Subcutaneous abdominal adipose tissue (tissue), 5 donors: ENCODE measurements around the gene GPN1.

ENCODE experiments used
- H3K27ac ChIP-seq: one replicate; pipeline ENCODE4 v1.7.0; 2013; ENCODE audit warnings: low read depth, mild to moderate bottlenecking, inconsistent platforms, low read length, moderate library complexity
- H3K27me3 ChIP-seq, 5 donors: one replicate each; pipeline ENCODE4 v1.7.0; 2013; ENCODE audit warnings: low read length in 5 of 5, inconsistent platforms in 1 of 5; ENCODE audit not compliant: control insufficient read depth in 5 of 5, insufficient read depth in 4 of 5
- H3K36me3 ChIP-seq, 5 donors: one replicate each; pipeline ENCODE4 v1.7.0; 2013; ENCODE audit warnings: low read length in 5 of 5; ENCODE audit not compliant: control insufficient read depth in 5 of 5, insufficient read depth in 5 of 5
- H3K4me1 ChIP-seq, 5 donors: one replicate each; pipeline ENCODE4 v1.7.0; 2013; ENCODE audit warnings: low read length in 5 of 5, mild to moderate bottlenecking in 3 of 5, moderate library complexity in 1 of 5; ENCODE audit not compliant: control insufficient read depth in 5 of 5, insufficient read depth in 5 of 5
- H3K4me3 ChIP-seq, 5 donors: one replicate each; pipeline ENCODE4 v1.7.0; 2013; ENCODE audit warnings: low read length in 5 of 5, low read depth in 1 of 5
- H3K9ac ChIP-seq, 5 donors: one replicate each; pipeline ENCODE4 v1.7.0; 2013; ENCODE audit warnings: low read length in 5 of 5, mild to moderate bottlenecking in 4 of 5, moderate library complexity in 3 of 5
- H3K9me3 ChIP-seq, 5 donors: one replicate each; pipeline ENCODE4 v1.7.0; 2013; ENCODE audit warnings: low read length in 5 of 5; ENCODE audit not compliant: control insufficient read depth in 5 of 5
- donor health status: healthy.
- donor health status: healthy.
- donor health status: healthy.
- donor health status: healthy.
- donor health status: healthy.

The GPN1 gene

GRCh38 chr2:27628767-27629709, at the start of gene GPN1, which contains the start of gene CCDC121:
TSS of gene GPN1 (plus strand) at chr2:27629050. CDS start at chr2:27629059, 9 bp downstream.
TSS of gene CCDC121 (minus strand) at chr2:27629012. CDS start at chr2:27627799, 1,213 bp downstream.
- H3K36me3 ChIP-seq = peaks cover 22 to 41% (median 26%) of the 10 kb centered on the region in 5 donors
- peak within 1 kb of the TSS; percentile 88 for H3K27ac ChIP-seq
- H3K9ac ChIP-seq = peak within 1 kb of the TSS; percentile 83 to 97 (median 91)
- H3K27me3 ChIP-seq = no peaks in the 10 kb centered on the region
- H3K4me3 ChIP-seq = peak within 1 kb of the TSS; percentile 84 to 99 (median 95)
- H3K9me3 ChIP-seq = no peaks in the 10 kb centered on the region
- H3K4me1 ChIP-seq = peaks cover 3 to 32% (median 20%) of the 10 kb centered on the region in 5 donors

DNA sequence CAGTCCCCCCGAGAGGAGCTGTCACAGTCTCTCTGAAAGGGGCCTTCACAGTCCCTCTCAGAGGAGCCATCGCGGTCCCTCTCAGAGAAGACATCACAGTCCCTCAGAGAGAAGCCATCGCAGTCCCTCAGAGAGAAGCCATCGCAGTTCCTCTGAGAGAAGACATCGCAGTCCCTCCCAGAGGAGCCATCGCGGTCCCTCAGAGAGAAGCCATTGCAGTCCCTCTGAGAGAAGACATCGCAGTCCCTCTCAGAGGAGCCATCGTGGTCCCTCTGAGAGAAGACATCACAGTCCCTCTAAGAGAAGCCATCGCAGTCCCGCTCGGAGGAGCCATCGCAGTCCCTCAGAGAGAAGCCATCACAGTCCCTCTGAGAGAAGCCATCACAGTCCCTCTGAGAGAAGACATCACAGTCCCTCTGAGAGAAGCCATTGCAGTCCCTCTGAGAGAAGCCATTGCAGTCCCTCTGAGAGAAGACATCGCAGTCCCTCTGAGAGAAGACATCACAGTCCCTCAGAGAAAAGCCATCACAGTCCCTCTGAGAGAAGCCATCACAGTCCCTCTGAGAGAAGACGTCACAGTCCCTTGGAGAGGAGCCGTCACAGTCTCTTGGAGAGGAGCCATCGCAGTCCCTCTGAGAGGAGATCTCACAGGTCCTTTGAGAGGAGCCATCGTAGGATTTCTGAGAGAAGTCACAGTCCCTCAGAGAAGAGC, 47.3 kb upstream of the GPN1 start:
- Histone ChIP-seq H3K27me3 (no peaks in the 10 kb centered on the region), H3K4me3 (peak overlapping the region in 1 of 5 donors; percentile 98), H3K4me1 (peaks cover 6 to 28% (median 24%) of the 10 kb centered on the region in 5 donors), H3K36me3 (no peaks in the 10 kb centered on the region), H3K27ac (no peak overlapping the region), H3K9me3 (peaks cover 22 to 45% (median 38%) of the 10 kb centered on the region in 5 donors), H3K9ac (no peak overlapping the region)

DNA sequence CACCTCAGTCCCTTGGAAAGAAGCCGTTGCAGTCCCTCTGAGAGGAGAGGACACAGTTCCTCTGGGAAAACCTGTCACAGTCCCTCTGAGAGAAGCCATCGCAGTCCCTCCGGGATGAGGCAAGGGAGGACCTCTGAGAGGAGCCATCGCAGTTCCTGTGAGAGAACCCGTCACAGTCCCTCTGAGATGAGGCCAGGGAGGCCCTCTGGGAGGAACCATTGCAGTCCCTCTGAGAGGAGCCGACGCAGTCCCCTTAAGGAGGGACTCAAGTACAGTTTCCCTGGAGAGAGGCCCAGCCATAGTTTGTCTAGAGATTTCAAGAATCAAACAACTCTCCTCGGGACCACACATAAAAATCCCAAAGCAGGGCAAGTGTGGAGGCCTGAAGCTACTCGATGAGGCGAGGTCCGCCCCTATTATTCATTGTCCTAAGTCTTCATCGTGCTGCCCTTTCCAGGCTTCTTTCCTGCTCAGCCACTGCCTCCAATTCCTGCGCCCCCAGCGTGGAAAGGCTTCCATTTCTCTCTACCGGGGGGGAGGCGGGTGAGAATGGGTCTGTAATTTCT, 46.6 kb upstream of the GPN1 start:
- Histone ChIP-seq H3K27ac (peak overlapping the region; percentile 32), H3K36me3 (no peaks in the 10 kb centered on the region), H3K4me3 (peak overlapping the region; percentile 70 to 98 (median 87)), H3K4me1 (peaks cover 6 to 28% (median 24%) of the 10 kb centered on the region in 5 donors), H3K9me3 (peaks cover 18 to 40% (median 32%) of the 10 kb centered on the region in 5 donors), H3K9ac (peak overlapping the region in 4 of 5 donors; percentile 75 to 86 (median 80)), H3K27me3 (no peaks in the 10 kb centered on the region)

- H3K4me3 ChIP-seq = peak within 1 kb of the TSS; percentile 70 to 98 (median 87)
- H3K27me3 ChIP-seq = no peaks in the 10 kb centered on the region
- peaks cover 13 to 34% (median 26%) of the 10 kb centered on the region in 5 donors for H3K9me3 ChIP-seq
- H3K27ac ChIP-seq = peak within 1 kb of the TSS; percentile 63
- H3K9ac ChIP-seq = peak within 1 kb of the TSS; percentile 75 to 96 (median 81)
- H3K36me3 ChIP-seq = no peaks in the 10 kb centered on the region
- peaks cover 6 to 28% (median 24%) of the 10 kb centered on the region in 5 donors for H3K4me1 ChIP-seq
These were observed 46.0 kb upstream of the GPN1 start, which contains the start of gene ZNF512 for GRCh38 chr2:27582695-27583389. TSS of gene ZNF512 (plus strand) at chr2:27583042. CDS start at chr2:27583113, 71 bp downstream.

DNA sequence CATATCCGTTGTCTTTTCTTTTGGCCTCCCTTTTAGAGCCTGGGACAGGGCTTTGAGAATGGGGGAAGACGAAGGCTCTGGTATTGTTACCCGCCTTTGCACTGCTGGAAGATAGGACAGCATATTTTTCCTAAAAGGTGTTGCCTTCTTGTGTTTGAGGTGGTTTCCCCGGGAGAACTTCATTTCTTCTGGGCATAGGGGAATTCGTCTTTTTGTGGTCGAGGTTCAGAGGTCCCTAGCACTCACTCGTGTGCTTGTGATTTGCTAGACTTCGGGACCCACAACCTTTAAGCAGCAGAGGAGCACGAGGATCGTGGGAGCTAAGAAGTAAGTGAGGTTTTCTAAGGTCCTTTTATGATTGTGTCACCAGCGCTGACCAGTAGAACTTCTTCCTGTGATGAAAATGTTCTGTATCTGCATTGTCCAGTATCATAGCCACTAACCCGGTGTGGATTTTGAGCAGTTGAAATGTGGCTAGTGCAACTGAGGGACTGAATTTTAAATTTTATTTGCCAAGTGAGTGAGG, 45.4 kb upstream of the GPN1 start:
- H3K27ac ChIP-seq = peak overlapping the region; percentile 63

DNA sequence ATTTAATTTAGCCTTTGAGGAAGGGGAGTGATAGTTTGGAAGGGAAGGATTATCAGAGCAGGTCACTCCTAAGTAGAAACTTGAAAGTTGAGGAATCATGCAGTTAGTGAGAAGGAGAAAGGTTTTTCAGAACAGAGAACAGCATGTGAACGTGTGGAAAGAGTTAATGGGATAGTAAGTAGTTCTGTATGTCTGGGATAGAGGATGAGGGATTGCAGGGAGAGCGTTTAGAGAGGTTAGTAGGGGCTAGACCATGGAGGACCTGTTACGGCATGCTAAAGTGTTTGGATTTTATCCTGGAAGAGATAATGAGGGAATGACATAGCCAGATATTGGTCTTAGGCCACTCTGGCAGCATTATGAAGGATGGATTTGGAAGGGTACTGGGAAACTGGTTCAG, 44.3 kb upstream of the GPN1 start:
- no peak overlapping the region for H3K27ac ChIP-seq
- peak overlapping the region in 2 of 5 donors; percentile 35 to 84 for H3K4me3 ChIP-seq
- no peaks in the 10 kb centered on the region for H3K36me3 ChIP-seq
- H3K9me3 ChIP-seq = peaks cover 4 to 22% (median 12%) of the 10 kb centered on the region in 5 donors
- no peaks in the 10 kb centered on the region for H3K27me3 ChIP-seq
- H3K9ac ChIP-seq = no peak overlapping the region
- peaks cover 6 to 28% (median 24%) of the 10 kb centered on the region in 5 donors for H3K4me1 ChIP-seq

More for the DNA sequence above, 45.4 kb upstream of the GPN1 start:
- peak overlapping the region; percentile 75 to 96 (median 81) for H3K9ac ChIP-seq
- H3K9me3 ChIP-seq = peaks cover 13 to 27% (median 20%) of the 10 kb centered on the region in 5 donors
- peaks cover 6 to 28% (median 24%) of the 10 kb centered on the region in 5 donors for H3K4me1 ChIP-seq
- H3K36me3 ChIP-seq = no peaks in the 10 kb centered on the region
- H3K4me3 ChIP-seq = peak overlapping the region; percentile 70 to 98 (median 87)
- H3K27me3 ChIP-seq = no peaks in the 10 kb centered on the region

- peaks cover 6 to 28% (median 24%) of the 10 kb centered on the region in 5 donors for H3K4me1 ChIP-seq
- no peaks in the 10 kb centered on the region for H3K36me3 ChIP-seq
- no peak overlapping the region for H3K27ac ChIP-seq
These were observed 41.8 kb upstream of the GPN1 start for GRCh38 chr2:27587025-27587424.

DNA sequence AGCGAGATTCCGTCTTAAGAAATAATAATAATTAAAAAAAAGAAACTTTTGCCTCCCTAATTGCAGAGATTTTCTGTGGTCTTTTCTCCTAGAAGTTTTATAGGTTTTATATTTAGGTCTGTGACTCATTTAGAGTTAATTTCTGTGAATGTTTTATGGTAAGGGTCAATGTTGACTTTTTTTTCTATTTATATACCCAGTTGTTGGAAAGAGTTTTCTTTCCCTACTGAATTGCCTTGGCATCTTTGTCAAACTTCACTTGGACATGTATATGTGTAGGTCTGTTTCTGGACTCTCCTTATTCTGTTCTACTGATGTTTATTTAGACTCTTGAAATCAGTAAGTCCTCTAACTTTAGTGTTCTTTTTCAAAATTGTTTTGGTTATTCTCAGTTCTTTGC, 40.5 kb upstream of the GPN1 start:
- H3K4me3 ChIP-seq = no peak overlapping the region
- no peaks in the 10 kb centered on the region for H3K36me3 ChIP-seq
- H3K9ac ChIP-seq = no peak overlapping the region
- H3K4me1 ChIP-seq = peaks cover 5 to 18% (median 16%) of the 10 kb centered on the region in 5 donors
- no peak overlapping the region for H3K27ac ChIP-seq
- peaks cover 2 to 18% (median 7%) of the 10 kb centered on the region in 5 donors for H3K9me3 ChIP-seq
- H3K27me3 ChIP-seq = no peaks in the 10 kb centered on the region

More at GRCh38 chr2:27587025-27587424, 41.8 kb upstream of the GPN1 start:
- H3K9me3 ChIP-seq = peaks cover 2 to 18% (median 7%) of the 10 kb centered on the region in 5 donors
- no peaks in the 10 kb centered on the region for H3K27me3 ChIP-seq
- H3K9ac ChIP-seq = no peak overlapping the region
- H3K4me3 ChIP-seq = no peak overlapping the region

DNA sequence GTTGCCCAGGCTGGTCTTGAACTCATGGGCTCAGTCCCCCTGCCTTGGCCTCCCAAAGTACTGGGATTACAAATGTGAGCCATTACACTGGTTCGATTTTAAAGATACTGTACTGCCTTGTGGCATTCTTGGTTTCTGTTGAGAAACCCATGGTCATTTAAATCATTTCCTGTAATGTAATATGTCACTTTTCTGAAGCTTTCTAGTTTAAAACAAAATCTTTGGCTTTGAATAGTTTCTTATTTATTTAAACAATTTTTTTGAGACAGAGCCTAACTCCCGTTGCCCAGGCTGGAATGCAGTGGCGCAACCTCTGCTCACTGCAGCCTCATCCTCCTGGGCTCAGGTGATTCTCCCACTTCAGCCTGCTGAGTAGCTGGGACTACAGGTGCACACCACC, 37.1 kb upstream of the GPN1 start:
- no peaks in the 10 kb centered on the region for H3K27me3 ChIP-seq
- no peak overlapping the region for H3K27ac ChIP-seq
- H3K4me3 ChIP-seq = no peak overlapping the region
- H3K4me1 ChIP-seq = no peaks in the 10 kb centered on the region
- H3K9me3 ChIP-seq = peaks cover 2 to 22% (median 11%) of the 10 kb centered on the region in 5 donors
- H3K36me3 ChIP-seq = no peaks in the 10 kb centered on the region
- H3K9ac ChIP-seq = no peak overlapping the region
